SU-DHL-6 (cell line): Measurements from ENCODE around the gene SPDYE9.
"Not testable (repeated sequence)": the region's sequence is repeated elsewhere in the genome, so short reads cannot be mapped to it uniquely, and the experiment has no call there.

Source experiments
- H2AFZ ChIP-seq: fragments of 200-600 bp; sonication (generic); 2 replicates; pipeline ENCODE4 v1.6.1; 2014; ENCODE audit warnings: low read depth, mild to moderate bottlenecking, moderate library complexity, mixed read lengths, antibody characterized with exemption, low read length; ENCODE audit not compliant: severe bottlenecking
- H3F3A ChIP-seq: fragments of 200-600 bp; shearing (Covaris generic); 2 replicates; pipeline ENCODE4 v1.6.0; 2016; ENCODE audit warnings: antibody characterized with exemption, mild to moderate bottlenecking; ENCODE audit not compliant: insufficient read depth
- H3K27ac ChIP-seq: fragments of 200-600 bp; sonication (generic); 2 replicates; pipeline ENCODE4 v1.5.1; 2016; ENCODE audit warnings: low read depth, mild to moderate bottlenecking, low read length, moderate library complexity, mixed read lengths
- H3K27me3 ChIP-seq: fragments of 200-600 bp; sonication (generic), shearing (Covaris generic); 2 replicates; pipeline ENCODE4 v1.6.0; 2014; ENCODE audit warnings: mild to moderate bottlenecking, low read length
- H3K36me3 ChIP-seq: fragments of 200-600 bp; sonication (generic); 2 replicates; pipeline ENCODE4 v1.6.1; 2014; ENCODE audit warnings: mild to moderate bottlenecking, low read length, mixed read lengths
- H3K4me2 ChIP-seq: fragments of 300-600, 200-600 bp; shearing (Covaris generic), sonication (generic); 2 replicates; pipeline ENCODE4 v1.6.0; 2014; ENCODE audit warnings: low read length, low read depth, mild to moderate bottlenecking; ENCODE audit not compliant: poor library complexity, severe bottlenecking
- H3K4me3 ChIP-seq: fragments of 200-600 bp; sonication (generic); 2 replicates; pipeline ENCODE4 v1.5.1; 2014; ENCODE audit warnings: antibody characterized with exemption, low read length, mild to moderate bottlenecking, mixed read lengths; ENCODE audit not compliant: insufficient read depth, poor library complexity, severe bottlenecking
- H3K79me2 ChIP-seq: fragments of 200-600 bp; sonication (generic); 2 replicates; pipeline ENCODE4 v1.6.1; 2014; ENCODE audit warnings: mild to moderate bottlenecking, low read length, moderate library complexity; ENCODE audit not compliant: insufficient read depth
- H3K9ac ChIP-seq: fragments of 200-600 bp; sonication (generic); 2 replicates; pipeline ENCODE4 v1.7.0; 2014; ENCODE audit warnings: mild to moderate bottlenecking, low read length
- H3K9me2 ChIP-seq: fragments of 200-600 bp; sonication (generic); replicated peaks from 2 replicates; pipeline ENCODE4 v1.6.1; 2014; ENCODE audit warnings: low read length; ENCODE audit not compliant: insufficient read depth
- H3K9me3 ChIP-seq: fragments of 200-600 bp; sonication (generic); 2 replicates; pipeline ENCODE4 v1.6.1; 2014; ENCODE audit warnings: low read length, mixed read lengths; ENCODE audit not compliant: insufficient read depth
- H4K20me1 ChIP-seq: fragments of 200-600 bp; sonication (generic); 2 replicates; pipeline ENCODE4 v1.6.1; 2014; ENCODE audit warnings: low read depth, mild to moderate bottlenecking, antibody characterized with exemption, low read length, moderate library complexity, mixed read lengths

The SPDYE9 gene

GRCh38 chr7:73029666-73030065 is 56.2 kb downstream of the SPDYE9 start, which contains the start of gene SPDYE8:
TSS of gene SPDYE8 (minus strand) at chr7:73029766. CDS start at chr7:73027966, 1,800 bp downstream.
- H3K9ac ChIP-seq, H3K27me3 ChIP-seq, H3K4me2 ChIP-seq, H3K9me3 ChIP-seq, H3K79me2 ChIP-seq, H4K20me1 ChIP-seq, H2AFZ ChIP-seq, H3K27ac ChIP-seq, H3K9me2 ChIP-seq, H3K4me3 ChIP-seq, H3F3A ChIP-seq, H3K36me3 ChIP-seq: not testable (repeated sequence)
